Right renal cortex interstitium (tissue), 3 donors: ENCODE results near the gene MTG1. TPM values are rescaled to one million over a fixed set of nuclear protein-coding genes. Genes with fewer than 3 reads are reported as not detected.

Source experiments
- DNase-seq, 3 donors: peaks; one replicate each; pipeline ENCODE4 v3.0.0-alpha.2; 2013; ENCODE audit warnings: low read depth in 3 of 3, low spot score in 2 of 3
- polyA plus RNA-seq, 3 donors: library from polyadenylated mRNA; unstranded; fragments of 120-200 nt; gene quantifications; one replicate each; pipeline ENCODE4 v1.2.1, GENCODE V29; 2013; ENCODE audit not compliant: insufficient read length in 3 of 3

Gene MTG1, protein sequence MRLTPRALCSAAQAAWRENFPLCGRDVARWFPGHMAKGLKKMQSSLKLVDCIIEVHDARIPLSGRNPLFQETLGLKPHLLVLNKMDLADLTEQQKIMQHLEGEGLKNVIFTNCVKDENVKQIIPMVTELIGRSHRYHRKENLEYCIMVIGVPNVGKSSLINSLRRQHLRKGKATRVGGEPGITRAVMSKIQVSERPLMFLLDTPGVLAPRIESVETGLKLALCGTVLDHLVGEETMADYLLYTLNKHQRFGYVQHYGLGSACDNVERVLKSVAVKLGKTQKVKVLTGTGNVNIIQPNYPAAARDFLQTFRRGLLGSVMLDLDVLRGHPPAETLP
- polyA plus RNA-seq: 10 to 100 TPM; 63.4 to 66.6 (median 65.1) TPM

DNA sequence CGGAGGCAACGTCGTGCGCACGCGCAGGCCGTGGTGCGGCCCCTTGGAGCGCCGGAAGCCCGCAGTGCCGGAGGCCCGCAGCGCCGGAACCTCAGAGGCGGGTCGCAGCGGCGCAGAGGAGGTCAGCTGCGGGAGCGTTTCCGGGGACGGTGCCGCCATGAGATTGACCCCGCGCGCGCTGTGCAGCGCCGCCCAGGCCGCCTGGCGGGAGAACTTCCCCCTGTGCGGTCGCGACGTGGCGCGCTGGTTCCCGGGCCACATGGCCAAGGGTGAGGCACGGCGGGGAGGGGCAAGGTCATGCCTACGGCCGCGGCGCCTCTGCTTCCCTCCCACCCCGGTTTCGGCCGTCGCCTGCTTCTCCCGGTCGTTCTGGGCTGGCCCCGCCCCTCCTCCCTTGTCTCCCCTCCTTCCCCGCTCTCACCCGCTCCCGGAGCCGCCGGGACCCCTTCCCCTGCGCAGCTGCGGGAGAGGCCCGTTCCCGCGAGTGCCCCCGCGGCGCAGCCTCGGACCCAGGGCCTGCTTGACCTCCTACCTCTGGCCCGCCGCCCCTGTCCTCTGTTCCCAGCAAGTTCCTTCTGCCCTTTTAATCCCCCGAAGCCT lies at the start of gene MTG1:
TSS of gene MTG1 (plus strand) at position 94 of the 600 bp plus-strand sequence. CDS start at position 158, 64 bp downstream.
- DNase-seq: peak; percentile 83 to 88 (median 85)

DNA sequence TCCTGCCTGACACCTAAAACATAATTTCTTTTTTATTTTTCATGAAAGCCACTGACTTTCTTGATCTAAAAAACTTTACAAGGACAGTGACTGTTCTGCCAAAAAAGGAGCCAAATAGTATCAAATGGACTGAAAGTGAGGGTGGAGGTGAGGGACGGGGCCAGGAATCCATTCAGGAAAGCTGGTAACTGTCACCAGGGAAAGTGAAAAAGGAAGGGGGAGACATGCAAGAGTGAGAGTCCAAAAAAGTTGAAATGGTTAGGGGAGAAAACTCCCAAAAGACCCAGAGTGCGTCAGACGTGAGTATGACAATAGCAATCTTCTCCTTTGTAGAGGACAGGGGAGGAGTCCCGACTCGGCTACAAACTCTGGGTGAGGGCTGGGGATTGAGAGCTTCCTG lies 49.7 kb upstream of the MTG1 start:
- DNase-seq: no peak

DNA sequence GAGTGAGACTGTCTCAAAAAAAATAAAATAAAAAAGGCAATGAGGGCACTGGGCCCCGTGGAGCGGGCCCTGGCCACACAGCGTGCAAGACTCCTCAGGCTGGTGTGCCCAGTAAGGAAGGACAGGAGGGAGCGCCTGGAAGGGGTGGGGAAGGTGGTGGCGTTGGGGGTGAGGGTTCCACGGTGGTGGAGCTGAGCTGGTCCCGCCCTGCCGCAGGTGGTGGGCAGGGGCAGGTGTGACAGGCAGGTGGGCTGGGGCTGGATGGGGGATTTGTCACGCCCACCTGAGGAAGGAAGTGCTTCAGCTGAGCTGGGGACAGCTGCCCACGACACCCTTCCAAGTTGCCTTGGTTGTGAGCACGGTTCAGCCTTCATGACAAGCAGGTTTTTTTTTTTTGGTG lies 47.5 kb upstream of the MTG1 start:
- no peak for DNase-seq

DNA sequence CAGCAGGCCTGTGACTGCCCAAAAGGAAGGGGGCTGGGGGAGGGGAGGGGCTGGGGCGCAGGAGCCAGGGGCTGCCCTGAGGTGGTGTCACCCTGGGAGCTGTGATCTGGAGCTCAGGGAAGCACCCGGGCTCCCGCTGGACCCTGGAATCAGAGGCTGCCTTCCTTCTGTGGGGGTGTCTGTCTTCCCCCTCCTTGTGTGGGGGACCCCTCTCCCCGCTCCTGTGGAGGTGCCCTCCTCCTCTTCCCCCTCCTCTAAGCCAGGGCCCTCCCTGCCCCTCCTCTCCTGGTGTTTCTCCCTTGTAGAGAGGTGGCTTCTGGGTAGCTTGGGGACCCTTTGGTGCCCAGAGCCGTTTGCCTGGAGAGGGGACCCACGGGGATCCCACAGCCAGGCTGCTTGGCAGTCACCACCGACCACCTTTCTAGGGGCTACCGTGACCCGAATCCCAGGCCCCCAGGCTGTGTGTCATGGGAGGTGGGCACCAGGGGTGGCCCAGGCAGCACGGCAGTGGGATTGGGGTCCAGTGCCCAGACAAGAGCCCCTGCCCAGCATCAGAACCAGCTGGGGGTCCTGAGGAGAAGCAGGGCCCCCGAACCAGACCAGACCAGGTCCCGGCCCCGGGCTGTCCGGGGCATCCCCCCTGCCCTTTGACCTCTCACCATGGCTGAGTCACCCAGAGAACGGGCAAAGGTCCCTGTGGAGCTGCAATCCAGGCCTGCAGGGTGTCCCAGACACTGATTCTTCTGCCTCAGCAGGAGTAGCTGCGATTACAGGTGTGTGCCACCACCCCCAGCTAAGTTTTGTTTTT lies 46.0 kb upstream of the MTG1 start:
- DNase-seq: no peak

DNA sequence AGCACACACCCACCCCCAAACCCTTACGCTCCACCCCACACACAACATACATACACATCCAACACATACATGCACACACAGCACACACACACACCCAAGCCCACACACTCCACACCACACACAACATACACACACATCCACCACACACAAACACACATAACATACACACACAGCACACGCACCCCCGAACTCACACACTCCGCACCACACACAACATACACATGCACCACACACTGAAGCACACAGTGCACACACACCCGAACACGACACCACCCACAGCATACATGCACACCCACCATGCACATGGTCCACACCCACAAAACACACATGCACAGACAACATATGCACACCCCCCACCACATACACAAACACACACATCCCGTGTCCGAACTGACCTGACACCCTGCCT lies 44.8 kb upstream of the MTG1 start:
- DNase-seq: no peak

DNA sequence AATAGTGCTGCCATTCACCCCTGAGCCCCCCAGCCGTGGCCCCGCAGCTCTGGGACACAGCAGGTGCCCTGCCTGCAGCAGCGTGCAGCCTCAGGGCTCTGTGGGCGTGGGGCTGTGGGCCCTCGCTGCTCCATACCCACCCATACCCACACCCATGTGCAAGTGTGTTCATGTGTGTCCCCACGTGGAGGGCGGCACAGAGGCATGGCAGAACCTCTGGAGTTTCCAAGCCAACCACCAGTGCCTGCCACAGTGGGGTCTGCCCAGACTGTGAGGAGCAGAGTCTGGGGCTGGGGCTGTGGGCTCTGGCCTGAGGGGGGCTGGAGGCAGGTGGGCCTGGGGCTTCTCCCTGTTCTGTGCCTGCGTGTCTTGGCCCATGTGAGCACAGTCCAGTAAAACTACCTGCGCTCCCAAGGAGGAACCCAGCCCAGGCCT lies 44.4 kb upstream of the MTG1 start:
- no peak for DNase-seq

DNA sequence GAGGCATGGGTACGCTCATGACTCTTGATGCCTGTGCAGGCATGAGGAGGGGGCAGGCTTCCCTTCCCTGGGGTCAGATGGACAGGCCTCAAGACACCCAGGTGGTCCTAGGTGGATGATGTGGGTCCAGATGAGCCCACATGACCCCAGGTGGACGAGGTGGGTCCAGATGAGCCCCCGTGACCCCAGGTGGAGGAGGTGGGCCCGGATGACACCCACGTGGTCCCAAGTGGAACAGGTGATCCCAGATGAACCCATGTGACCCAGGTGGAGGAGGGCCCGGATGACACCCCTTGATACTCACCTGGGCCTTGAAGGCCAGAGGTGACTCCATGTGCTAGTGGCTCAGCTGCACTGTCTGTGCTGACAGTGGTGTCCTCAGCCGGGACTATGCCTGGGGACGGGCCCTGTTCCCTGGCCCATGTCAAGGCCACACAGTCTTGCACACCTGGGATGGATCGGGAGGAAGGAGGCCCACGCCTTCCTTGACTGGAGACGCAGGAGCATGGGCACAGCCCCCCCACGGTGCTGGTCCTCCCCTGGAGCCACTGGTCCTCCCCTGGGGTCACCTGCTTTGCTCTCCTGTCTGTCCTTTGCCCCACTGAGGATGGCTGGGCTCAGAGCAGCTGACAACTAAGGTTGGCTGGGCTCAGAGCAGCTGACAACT lies 43.5 kb upstream of the MTG1 start:
- no peak for DNase-seq

DNA sequence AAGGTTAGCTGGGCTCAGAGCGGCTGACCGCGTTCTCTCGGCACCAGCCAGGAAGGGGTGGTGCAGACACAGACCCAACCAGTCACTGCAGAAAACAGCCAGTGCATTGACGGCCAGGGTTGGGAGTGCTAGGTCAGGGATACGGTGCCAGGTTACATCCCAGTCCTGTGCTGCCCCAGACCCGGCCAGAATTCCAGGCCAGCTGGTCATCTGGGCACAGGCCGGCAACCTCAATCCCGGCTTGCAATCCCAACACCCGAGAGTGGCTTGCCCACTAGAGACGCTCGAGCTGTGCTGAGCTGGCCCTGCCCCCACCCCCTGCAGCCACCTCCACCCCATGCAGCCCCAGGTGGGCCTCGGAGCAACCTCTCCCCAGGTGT lies 43.0 kb upstream of the MTG1 start:
- DNase-seq: no peak

DNA sequence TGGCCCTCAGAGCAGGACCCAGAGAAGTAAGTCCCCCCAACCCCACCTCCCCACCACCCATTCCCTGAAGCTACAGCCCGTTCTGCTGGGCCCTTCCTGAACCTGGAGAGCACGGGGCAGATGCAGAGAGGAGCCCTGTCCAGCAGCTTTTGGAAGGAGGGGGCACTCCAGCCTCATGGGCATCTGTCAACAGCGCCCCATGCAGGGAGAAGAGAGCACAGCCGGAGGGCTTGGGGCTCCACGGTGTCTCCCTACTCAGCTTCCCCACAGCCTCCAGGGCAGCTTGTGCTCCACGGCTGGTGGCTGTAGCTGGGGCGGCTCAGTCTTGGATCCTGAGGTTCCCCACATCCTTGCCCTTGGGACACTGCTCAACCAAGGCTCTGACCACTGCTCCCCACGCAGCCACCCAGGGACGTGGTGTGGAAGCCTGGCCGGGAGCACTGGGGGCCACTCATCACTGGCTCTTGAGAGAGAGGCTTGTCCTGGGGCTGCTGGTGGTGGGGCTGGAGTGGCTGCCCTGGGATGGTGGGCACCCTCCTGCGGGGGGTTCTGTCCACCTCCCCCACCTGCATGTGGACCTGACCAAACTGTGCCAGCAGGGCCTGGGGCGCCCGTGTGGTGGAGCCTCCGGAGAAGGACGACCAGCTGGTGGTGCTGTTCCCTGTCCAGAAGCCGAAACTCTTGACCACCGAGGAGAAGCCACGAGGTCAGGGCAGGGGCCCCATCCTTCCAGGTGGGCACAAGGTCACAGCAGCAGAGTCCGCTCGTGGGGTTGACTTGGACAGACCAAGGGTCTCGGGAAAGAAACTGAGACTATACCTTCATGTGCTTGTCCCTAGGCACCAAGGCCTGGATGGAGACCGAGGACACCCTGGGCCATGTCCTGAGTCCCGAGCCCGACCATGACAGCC lies 42.3 kb upstream of the MTG1 start:
- no peak for DNase-seq

DNA sequence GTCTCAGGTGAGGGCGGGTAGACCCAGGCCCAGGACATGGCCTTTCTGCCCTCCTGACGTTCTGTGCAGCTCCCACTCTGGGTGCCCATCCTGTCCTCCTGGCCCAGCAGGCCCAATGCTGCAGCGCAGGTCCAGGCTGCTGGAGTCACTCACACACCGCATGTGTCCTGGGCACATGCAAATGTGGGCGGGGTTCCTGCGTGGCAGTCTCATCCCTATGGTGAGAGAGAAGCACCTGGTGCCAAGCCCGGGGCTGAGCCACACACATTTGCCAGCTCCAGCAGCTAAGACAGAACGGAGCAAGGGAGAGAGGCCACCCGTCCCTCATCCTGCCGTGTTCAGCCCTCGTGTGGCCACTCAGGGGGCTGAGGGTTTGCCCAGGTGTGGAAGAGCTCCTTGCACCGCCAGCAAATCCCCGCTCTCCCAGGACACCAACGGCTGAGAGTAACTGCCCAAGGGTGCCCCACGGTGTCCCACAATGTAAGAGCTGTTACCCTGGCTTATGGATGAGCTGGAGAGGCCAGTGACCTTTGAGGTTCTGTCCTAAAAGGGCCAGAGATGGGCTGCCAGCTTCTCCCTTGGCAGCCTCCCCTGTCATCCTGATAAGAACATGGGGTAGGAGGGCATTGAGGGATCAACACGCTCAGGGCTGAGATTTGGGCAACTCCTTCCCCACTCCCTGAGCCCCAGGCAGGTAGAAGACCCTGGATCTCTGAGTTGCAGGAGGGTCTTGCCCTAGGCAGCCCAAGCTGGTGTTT lies 40.6 kb upstream of the MTG1 start:
- DNase-seq: no peak

DNA sequence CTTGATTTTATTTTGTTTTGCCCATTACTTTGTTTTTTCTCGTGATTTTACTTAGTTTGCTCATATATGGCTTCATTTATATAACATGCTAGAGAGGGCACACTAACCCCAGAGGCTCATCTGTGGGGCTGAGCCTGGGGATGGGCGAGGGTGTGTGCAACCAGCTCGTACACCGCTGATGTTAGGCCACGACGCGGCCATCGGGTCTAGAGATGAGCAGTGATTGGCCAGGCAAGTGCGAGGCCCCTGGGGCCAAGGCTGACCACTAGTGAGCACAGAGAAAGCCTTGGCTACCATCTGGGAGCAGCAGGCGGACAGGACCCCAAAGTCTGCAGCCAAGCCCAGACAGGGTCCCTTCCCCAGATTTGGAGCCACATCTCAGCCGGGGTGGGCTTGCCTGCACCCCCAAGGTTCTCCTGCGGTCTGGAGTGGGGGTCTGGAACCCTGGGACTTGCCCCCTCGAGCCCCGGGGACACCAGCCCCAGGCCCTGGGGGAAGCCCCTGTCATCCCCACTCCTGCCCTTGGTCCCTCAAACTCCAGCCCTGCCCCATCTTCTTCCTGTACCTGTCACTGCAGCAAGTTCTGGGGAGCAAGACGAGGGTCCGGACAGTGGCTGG lies 39.9 kb upstream of the MTG1 start:
- DNase-seq: no peak

DNA sequence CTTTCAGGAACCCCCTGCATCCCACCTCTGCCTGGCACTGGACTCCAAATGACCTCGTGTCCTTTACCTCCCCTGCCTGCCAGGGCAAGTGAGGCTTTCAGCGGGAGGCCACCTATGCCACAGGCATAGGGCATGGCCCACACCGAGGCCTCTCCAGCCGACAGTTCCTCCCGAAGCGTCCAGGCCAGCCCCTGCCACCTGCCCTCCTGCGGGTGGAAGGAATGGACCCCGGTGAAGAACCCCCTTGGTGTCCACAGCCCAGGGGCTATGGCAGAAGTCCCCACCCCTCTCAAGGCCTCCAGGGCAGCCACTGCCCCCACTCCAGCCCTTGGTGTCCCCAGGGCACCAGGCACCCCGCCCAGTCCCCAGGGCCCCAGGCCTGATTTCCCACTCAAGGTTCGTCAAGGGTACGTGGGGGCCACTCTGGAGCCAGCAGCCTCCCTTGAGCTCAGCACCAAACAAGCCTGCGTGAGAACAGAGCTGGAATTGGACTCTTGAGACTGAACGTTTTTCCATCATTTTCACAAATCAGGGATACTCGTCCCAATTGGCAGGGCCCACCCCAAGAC lies 39.2 kb upstream of the MTG1 start:
- no peak for DNase-seq

DNA sequence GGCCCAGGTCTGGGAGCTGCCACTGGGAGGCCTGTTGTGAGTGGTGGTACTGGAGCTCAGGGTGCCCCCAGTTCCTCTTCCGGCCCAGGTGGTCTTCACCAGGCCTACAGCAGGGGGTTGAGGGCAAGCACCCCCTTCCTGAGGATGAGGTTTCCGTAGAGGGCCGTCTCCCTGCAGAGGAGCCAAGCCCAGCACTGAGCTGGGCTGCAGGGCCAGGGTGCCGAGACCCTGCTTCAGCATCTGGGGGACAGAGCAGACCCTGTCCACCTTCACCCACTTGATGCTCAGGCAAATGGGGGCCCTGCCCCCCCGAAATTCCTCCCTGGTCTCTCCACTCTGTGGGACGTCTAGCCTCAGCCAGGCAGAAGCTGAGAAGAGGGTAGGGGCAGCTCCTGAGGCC lies 38.7 kb upstream of the MTG1 start:
- DNase-seq: no peak

DNA sequence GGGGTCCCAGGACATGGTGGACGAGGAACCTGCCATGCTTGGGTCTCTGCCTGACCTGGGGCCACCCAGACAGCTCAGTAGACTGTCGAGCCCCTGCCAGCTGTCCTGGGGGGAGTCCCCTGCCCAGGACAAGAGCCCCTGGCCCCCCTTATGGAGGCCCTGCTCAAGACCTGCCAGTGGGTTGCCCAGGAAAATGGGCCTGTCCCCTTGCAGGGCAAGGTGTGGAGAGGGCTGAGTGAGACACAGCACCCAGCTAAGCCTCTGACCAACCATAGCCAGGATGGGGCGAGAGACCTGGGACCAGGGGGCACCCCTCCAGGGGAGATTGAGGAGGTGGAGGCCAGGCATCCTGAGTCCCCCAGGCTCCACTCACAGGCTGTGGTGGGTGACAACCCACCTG lies 38.0 kb upstream of the MTG1 start:
- no peak for DNase-seq

DNA sequence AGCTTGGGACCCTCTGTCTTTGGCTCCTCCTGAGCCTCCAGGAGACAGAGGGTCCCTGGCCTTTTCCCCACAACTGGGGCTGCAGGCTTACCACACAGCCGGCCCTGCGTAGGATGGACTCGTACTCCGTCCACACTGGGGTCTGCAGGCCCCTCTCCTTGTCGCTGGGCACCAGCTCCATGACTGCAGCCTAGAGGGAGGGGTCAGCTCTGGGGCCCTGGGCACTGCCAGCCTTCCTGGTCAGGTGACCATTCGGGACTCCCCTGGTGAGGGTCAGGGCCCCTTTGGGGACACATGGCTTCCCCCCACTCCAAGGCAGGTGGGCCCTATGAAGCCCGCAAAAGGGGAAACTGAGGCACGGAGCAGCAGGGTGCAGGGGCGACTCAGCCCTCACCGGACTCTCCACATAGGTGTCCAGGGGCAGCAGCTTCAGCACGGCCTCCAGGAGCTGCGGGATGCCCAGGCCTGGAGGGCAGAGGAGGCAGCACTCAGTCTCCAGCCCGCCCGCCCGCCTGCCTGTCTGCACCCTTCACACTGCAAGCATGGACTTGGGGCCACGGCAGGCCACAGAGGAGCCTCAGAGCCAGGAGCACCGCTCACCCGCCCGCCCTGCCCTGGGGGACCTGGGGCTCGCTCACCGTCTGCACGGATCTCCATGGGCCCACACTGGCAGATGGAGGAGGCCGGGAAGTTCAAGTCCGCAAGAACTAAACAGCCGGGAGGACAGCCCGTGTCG lies 37.2 kb upstream of the MTG1 start:
- no peak for DNase-seq

DNA sequence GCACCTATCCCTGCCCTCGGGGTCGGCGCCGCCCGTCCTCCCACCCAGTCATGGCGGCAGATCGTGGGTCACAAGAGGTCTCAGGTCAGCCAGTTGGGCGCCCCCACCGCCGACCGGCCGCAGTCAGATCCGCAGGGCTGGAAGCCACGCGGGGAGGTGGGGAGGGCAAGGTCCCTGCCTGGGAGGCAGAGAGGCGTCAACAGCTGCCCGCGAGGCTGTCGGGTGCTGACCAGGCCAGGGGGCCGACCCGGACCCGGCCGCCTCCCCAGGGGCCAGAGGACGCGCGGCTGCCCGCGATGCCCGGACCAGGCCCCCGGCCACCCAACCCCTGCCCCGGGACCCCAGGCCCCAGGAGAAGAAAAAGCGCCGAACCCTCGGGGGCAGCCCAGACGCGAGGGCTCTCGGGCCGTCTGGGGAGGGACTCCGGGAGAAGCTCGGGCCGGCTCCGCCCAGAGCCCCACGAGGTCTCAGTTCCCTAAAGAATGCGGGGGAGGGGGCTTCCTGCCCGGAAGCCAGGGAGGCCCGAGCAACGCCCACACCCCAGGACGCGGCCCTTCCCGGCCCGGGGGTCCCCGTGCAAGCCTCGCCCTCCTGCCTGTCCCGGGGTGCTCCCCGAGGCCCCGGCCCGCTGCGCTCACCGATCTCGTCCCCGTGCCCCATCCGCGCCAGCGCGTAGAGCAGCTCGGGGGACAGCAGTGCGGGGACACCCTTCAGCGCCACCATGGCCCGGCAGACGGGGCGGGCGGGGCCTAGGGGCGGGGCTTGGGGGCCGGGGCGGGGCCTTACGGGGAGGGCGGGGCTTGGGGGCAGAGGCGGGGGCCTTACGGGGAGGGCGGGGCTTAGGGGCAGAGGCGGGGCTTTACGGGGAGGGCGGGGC lies 36.4 kb upstream of the MTG1 start, which contains the start of gene FUOM:
TSS of gene FUOM (minus strand) at position 735 of the 877 bp plus-strand sequence. CDS start at position 723, 12 bp downstream.
- peak in 1 of 3 donors; percentile 71 for DNase-seq
